Lower leg skin (tissue), 3 donors: ENCODE data around the gene HNRNPUL2.

ENCODE experiments used
- CTCF ChIP-seq, 3 donors: fragments of 450-650 bp; IDR thresholded peaks; one replicate each; pipeline ENCODE4 v1.5.1; 2016; ENCODE audit warnings: antibody characterized with exemption in 3 of 3, mild to moderate bottlenecking in 3 of 3, moderate library complexity in 2 of 3
- POLR2A ChIP-seq, 2 donors: fragments of 450-650 bp; IDR thresholded peaks; one replicate each; pipeline ENCODE4 v1.6.1; 2016 to 2017; ENCODE audit warnings: antibody characterized with exemption in 2 of 2, mild to moderate bottlenecking in 1 of 2, moderate library complexity in 1 of 2

- TF ChIP-seq CTCF (IDR thresholded peaks at IDR 0.05) = no peak
- no peak for TF ChIP-seq POLR2A (IDR thresholded peaks at IDR 0.05)
These were observed 18.5 kb downstream of the HNRNPUL2 start for GRCh38 chr11:62708793-62709192.
